ENCODE results near the gene STXBP5.

DNA sequence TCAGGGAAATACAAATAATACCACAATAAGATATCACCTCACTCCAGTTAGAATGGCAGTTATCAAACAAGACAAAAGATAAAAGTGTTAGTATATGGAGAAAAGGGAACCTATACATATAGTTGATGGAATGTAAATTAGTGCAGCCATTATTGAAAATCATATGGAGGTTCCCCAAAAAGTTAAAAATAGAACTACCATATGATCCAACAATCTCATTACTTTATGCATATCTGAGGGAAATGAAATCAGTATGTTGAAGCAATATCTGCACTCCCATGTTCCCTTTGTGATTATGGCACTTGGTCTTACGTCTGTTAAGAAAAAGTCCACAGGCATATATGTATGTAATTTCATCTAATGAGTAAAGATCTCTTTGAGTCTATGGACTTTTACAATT lies 96.9 kb downstream of the STXBP5 start:
- TF ChIP-seq, protein P1, sequence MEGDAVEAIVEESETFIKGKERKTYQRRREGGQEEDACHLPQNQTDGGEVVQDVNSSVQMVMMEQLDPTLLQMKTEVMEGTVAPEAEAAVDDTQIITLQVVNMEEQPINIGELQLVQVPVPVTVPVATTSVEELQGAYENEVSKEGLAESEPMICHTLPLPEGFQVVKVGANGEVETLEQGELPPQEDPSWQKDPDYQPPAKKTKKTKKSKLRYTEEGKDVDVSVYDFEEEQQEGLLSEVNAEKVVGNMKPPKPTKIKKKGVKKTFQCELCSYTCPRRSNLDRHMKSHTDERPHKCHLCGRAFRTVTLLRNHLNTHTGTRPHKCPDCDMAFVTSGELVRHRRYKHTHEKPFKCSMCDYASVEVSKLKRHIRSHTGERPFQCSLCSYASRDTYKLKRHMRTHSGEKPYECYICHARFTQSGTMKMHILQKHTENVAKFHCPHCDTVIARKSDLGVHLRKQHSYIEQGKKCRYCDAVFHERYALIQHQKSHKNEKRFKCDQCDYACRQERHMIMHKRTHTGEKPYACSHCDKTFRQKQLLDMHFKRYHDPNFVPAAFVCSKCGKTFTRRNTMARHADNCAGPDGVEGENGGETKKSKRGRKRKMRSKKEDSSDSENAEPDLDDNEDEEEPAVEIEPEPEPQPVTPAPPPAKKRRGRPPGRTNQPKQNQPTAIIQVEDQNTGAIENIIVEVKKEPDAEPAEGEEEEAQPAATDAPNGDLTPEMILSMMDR (IDR thresholded peaks at IDR 0.05): no peak
- no peak for TF ChIP-seq EP300 (IDR thresholded peaks at IDR 0.05)
